Embryonic facial prominence (tissue), 1 donor: ENCODE results near the gene KIFC3.

Experiments
- DNase-seq: peaks from one replicate; pipeline ENCODE4 v3.0.0-alpha.2; 2016; ENCODE audit errors: extremely low spot score

Gene KIFC3

GRCh38 chr16:57765160-57765728 is 37.0 kb downstream of the KIFC3 start:
- DNase-seq, result no peak

- no peak for DNase-seq
Observed at GRCh38 chr16:57764341-57765159, 37.7 kb downstream of the KIFC3 start.

DNA sequence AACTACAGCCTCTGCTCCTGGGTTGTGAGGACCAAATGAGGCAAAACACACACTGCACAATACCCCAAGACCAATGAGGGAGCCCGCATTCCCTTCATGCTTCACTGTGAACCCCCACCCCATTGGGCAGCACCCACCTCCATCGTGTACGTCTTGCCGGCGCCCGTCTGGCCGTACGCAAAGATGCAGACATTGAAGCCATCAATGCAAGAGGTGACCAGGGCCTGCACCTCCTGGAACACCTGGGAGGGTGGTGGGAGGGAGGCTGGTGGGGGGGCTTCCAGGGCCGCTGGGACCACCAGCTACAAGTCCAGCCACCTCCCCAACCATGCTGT is 38.3 kb downstream of the KIFC3 start:
- DNase-seq, result no peak

- DNase-seq, result no peak
Observed at GRCh38 chr16:57763285-57764005, 38.8 kb downstream of the KIFC3 start.

DNA sequence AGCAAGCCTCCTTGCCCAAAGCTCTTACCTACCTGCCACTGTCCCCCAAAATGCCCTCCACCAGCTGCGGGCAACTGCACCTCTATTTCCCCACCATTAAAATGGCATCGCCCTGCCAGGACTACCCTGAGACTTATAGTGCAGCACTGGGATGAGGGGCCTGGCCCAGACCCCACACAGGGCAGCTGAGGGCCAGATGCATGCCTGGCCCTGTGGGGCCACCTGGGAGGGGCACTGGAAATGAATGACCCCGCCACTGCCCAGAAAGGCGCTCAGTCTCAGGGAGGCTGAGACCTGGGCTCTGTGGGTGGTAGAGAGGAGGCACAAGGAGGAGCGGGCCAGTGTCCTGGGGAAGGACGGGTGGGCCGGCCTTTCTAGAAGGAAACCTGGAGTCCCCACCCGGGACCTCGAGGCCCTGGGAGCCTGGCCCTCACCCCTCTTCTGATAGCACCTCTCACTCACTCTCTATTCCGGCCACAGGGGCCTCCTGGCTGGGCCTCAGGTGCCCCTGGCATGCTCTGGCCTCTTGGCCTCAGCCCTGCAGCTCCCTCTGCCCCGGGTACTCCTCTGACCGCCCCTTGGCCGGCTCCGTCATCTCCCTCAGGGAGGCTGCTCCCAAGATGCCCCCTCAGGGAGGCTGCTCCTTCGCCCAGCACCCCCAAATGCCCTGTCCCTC is 39.8 kb downstream of the KIFC3 start:
- DNase-seq, result no peak

DNA sequence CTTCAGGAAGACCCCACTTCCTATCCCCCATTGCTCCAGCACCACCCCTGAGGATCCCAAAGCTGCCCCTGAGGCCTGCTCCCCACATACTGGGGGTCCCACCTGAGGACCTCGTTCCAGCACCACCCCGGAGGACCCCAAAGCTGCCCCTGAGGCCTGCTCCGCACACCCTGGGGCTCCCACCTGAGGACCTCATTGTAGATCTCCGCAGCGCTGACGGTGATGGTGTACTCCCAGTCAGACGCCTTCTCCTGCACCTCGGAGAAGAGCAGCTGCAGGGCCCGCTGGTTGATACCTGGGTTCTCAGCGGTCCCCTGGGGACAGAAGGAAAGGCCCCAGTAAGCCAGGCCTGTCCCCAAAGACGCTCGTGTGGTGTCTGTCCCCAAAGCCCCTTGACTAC is 40.3 kb downstream of the KIFC3 start:
- no peak for DNase-seq

DNA sequence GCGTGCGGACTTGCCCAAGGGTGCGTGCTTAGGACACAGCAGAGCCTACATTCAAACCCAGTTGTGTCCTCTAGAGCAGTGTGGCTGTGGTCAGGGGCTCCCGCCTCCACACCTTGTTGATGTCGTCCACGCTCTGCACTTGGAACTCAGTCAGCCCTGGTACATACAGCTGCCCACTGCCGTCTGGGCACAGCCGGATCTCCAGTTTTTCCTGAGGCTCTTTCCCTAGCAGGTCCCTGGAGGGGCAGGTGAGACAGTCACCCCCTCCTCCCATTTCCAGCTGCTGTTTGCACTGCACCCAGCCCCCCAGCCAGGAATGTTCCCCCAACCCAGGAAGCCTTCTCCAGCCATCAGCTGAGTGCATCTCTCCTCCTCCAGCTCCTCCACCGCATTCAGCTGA is 41.0 kb downstream of the KIFC3 start:
- DNase-seq, result no peak

DNA sequence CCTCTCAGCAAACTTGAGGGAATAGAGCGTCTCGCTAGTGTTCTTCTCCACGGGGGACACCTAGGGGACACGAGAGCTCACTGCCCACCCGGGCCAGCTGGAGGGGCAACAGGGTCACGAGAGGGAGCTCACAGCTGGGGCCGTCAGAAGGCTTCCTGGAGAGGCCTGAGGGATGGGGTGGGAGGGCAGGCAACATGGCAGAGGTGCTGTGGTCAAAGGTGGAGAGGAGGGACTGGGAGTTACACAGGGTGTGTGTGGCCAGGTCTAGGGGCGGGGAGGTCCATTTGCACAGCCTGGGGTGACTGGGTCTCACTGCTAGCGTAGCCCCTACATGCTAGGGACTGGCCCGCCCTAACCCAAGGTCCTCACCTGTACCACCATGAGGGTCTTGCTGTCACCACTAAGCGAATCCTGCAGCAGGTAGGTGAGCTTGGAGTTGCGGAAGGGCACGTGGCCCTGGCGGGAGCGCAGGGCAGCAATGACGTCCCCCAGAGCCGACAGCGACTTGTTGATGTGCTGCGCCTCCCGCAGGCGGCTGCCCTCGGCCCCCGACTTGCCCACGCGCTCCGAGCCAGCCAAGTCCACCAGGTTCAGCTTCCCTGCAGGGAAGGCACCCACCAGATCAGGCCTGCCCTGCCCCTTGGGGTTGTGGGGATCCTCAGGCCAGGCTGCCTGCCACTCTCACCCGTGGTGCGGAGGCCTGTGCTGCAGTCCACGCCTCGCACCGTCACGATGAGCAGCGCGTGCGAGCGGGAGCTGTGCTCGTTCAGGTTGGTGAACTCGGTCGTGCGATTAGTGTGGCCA is 41.7 kb downstream of the KIFC3 start:
- DNase-seq, result no peak

DNA sequence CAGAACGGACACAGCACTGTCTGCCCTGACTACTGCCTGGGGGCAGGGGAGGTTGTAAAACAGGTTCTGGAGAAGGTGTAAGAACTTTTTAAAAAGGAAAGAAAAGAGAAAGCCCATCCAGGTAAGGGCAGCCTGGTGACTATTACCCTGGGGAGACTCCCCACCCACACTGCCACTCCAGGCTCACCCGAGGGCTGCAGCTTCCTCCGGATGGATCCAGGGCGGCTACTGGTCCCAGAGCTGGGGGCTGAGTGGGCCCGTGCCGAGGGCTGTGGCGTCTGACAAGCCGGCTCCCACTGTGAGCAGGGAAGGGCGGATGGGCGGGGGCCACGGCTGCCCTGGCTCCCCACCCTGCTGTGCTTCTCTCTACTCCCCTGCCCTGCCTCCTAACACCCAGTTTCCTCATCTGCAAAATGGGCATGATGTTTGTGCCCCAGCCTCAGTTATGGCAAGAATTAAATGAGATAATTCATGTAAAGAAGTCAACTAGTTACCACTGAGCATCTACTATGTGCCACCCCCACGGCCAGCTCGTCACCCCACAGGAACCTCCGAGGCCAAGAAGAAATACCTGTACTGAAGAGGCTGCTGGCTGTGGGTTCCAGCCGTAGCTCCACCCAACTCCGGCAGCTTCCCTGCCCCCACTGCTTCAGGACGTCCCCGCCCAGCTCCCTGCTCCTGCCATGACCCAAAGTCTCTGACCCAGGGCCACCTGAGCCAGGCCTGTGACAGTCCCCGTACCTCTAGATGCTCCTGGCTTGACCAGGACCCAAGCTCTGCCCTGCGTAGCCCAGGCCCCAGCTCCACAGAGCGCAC is 42.5 kb downstream of the KIFC3 start:
- no peak for DNase-seq

GRCh38 chr16:57759131-57759530 is 43.2 kb downstream of the KIFC3 start:
- no peak for DNase-seq

DNA sequence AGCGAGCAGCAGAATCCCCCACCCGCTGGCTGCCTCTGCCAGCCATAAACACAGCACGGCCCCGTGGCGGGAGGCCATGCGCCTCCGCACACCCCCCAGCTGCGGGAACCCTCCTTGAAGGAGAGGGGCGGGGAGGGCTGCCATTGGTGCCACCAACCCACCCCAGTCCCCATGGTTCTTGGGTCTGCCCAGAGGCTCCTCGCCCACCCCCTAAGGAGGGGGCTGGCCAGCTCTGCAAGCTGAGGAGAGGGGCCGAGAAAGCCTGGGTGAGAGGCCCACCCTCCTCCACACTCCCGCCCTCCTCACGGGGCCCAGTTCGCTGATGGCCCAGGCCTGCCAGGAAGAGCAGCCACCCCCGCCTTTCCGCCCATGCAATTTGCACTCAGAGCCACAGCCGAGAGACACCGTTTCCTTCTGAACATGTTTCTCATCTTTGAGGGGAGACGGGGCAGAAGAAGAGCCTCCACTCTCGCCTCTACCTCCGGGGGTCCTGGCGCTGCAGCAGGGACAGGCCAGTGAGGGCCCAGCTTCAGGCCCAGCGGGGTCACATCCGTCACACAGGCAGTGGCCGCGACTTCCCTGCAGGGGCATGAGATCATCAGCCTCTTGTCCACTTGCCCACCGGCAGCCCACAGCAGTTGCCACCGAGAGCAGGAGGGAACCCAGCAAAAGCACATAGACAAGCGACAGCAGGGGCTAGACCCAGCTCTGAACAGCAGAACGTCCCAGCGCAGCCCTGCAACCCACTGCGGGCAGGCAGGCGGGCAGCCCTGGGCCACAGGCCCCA is 43.8 kb downstream of the KIFC3 start:
- no peak for DNase-seq

DNA sequence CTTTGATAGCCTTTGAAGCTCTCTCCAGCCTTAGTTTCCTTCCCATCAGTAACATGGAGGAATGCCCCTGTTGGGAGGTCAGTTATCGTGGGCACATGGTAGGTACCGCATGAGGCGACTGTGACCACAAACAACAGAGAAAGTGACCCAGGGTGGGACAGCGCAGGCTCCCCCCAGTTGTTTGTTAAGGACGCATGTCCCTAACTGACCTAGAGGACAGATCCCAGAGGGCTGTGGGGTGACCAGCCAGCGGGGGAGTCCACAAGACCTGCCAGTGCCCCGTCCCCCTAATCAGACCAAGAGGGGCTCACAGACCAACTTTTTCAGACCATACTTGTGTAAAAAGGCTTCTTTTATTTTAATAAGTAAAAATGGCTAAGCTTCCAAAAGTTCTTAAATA is 44.4 kb downstream of the KIFC3 start:
- no peak for DNase-seq

GRCh38 chr16:57757326-57757786 is 44.9 kb downstream of the KIFC3 start:
- no peak for DNase-seq

DNA sequence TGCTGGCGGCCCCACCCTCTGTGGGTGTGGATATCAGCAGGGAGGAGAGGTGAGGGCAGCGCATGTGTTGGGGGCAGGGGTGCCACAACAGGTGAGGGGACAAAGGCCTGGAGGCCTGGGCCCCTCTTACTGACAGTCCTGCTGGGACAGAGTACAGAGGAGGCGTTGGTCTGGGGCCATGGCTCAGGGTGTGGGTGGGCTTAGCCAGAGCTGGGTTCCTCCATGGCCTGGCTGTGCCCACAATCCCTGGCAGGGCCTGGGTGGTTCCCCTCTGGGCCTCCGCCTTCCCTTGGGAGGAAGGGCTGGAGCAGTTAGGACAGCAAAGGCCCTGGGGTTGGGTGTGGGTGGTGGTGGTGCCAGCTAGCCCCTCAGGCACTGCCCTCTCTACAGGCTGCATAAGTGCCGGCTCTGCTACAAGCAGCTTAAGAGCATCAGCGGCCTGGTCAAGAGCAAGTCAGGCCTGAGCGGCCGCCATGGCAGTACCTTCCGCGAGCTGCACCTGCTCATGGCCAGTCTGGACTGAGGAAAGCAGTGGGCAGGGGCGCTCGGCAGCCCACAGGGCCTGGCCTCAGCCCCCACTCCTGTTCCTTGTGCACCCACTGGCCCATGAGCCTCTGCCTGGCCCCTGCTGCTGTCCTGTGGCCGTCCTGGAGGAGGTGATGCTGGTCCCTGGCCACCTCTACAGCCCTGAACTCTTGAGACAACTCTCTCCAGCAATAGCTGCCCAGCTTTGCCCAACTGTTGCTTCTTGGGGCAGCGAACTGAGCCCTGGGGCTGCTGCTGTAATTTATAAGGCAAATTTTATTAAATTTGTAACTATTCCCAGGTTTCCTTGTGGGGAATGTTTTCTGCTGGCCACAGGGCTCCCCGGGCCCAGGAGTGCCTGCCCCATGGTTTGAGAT is 45.6 kb downstream of the KIFC3 start:
- no peak for DNase-seq

- DNase-seq, result no peak
Observed at GRCh38 chr16:57755726-57756423, 46.4 kb downstream of the KIFC3 start.

GRCh38 chr16:57755061-57755684 is 47.1 kb downstream of the KIFC3 start:
- DNase-seq, result no peak

- no peak for DNase-seq
Observed at GRCh38 chr16:57754354-57755060, 47.8 kb downstream of the KIFC3 start.
